Measurements from ENCODE around the gene WDR18.
"Not testable (repeated sequence)": the region's sequence is repeated elsewhere in the genome, so short reads cannot be mapped to it uniquely, and the experiment has no call there.

The WDR18 gene

GRCh38 chr19:950352-951066 lies 33.6 kb upstream of the WDR18 start:
- DNase-seq, result no peak

DNA sequence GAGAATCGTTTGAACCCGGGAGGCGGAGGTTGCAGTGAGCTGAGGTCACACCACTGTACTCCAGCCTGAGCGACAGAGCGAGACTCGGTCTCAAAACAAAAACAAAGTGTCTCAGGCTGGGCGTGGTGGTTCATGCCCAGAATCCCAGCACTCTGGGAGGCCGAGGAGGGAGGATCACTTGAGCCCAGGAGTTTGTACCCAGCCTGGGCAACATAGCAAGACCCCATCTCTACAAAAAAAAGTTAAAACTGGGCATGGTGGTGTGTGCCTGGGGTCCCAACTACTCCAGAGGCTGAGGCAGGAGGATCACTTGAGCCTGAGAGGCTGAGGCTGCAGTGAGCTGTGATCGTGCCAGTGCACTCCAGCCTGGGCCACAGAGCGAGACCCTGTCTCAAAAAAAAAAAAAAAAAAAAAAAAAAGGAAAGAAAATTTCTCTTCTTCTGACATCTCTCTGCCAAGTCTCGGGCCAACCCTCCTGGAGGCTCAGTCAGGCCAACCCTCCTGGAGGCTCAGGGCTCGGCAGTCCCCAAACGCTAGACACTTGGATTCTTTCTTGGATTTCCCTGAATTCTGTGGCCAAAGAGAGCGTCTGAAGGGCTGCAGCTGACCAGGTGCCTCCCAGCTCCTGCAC lies 32.0 kb upstream of the WDR18 start:
- DNase-seq, result no peak

DNA sequence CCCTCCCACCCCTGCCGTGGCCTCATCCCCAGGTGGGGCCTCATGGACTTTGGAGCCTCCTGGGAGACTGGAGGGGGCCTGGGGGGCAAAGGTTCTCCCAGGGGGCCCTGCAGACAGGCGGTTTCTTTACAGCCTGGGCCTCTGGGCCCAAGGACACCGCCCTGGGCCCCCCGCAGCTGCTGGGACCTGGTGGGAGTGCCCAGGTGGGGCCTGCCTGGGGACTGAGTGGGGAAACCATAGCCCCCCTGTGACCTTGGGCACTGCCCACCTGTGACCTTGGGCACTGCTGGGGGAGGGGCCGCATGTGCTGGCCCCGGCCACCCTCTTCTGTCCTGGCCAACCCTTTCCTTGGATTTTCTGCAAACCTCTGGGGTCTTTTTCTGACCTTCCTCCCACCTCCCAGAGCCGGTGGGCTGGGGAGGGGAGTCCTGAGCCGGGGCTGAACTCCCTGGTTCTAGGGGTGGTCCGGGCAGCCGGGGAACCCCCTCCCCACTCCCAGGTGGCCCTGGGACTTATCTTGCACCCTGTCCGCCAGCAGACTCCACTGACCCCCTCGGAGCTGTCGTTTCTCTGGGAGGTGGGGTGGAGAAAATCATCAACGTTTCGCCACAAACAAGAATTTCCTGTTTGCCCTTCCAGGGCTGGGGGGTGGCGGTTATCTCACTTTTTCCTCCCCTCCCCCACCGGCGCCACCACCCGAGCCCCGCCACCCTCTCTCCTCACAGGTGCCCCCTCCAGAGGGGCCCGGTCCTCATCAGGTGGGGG lies 31.3 kb upstream of the WDR18 start:
- DNase-seq, result no peak

- DNase-seq, result no peak
Observed at GRCh38 chr19:953445-954271, 30.5 kb upstream of the WDR18 start.

GRCh38 chr19:954272-954671 lies 29.9 kb upstream of the WDR18 start:
- no peak for DNase-seq

DNA sequence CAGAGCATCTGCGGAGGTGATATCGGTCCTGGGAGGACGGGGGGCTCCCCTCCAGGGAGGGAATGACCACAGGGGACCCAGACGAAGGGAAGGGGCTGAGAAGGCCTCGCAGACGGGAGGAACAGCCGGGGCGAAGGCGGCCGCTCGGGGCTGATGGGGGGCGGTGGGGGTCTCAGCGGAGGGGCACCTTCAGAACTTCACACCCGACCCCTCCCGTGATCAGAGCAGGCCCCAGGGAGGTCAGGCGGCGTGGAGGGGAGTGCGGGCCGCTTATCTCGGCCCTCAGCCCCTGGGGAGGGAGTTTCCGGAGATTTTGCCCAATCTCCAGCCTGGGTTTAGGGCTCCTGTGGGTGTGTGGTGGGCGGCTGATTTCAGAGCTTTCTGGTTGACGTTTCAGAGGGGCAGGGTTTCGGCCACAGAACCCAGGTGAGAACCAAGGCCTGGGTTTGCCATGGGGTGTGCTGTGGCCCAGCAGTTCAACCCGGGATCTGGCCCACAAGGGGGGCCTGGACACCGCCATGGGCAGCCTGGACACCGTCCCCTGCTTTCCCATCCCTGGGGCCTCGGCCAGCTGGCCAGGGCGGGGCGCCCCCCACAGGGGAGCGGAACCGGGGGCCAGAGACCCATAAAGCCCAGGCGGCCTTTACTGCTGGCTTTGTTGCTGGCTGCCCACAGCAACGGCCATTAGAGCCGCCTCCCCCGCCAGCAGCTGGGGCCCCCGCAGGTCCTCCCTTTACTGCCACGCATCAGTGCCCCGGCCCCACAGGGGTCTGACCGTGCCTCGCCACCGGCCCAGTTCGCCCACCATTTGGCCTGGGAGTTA lies 29.3 kb upstream of the WDR18 start:
- DNase-seq, result no peak

- no peak for DNase-seq
Observed at GRCh38 chr19:955803-956765, 28.1 kb upstream of the WDR18 start.

DNA sequence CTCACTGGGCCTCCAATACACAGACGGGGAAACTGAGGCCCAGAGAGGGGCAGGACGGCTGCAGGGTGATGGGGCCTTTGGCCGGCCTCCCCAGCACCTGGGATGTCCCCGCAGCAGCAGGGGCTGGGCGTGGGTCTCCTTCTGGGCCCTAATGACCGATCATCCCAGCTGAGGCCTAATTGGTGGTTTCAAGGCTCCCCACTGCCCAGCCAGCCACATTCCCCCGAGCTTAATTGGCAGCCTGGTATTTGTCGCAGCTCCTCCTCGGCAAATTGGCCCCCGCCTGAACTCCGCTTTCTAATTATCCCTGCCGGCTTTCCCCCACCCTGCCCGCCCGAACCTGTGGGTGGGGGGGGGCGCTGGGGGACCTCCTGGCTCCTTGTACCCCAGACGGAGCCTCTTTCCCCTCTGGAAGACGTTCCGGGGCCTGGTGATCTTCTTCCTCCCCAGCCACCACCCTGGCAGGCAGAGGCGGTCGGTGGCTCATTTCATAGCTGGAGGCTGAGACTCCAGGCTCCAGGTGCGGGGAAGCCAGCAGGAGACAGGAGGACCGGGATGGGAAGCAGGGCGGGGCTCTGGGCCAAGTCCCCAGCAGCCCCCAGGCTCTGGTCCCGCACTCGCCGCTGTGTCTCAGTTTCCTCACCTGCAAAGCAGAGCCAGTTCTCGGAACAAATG lies 27.2 kb upstream of the WDR18 start:
- no peak for DNase-seq

- not testable (repeated sequence) for DNase-seq
Observed at GRCh38 chr19:957578-957977, 26.6 kb upstream of the WDR18 start.

DNA sequence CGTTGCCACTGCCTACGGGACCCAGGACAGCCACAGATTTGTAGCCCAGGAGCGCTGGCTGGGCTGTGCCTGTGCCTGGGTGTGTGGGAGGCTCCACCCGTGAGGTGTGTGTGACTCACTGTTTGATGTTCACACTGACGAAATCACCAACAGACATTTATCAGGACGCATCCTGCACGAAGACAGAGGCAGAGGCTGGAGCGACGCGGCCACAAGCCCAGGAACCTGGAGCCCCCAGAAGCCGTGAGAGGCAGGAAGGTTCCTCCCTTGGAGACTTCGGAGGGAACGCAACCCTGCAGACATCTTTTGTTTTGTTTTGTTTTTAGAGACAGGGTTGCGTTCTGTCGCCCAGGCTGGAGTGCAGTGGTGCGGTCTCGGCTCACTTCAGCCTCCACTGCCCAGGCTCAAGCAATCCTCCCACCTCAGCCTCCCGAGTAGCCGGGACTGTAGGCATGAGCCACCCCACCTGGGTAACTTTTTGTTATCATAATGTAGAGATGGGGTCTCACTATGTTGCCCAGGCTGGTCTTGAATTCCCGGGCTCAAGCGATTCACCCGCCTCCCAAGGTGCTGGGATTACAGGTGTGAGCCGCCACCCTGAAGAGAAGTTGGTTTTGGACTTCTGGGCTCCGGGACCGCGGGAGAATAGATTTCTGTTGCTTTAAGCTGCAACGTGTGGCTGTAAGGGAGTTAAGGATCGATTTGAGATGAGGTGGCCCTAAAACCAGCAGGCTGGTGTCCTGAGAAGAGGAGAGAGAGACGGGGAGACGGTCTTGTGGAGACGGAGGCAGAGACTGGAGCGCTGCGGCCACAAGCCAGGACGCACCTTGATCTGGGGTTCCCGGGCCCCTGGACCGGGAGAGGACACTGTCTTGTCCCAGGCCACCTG lies 24.9 kb upstream of the WDR18 start:
- DNase-seq, result no peak

- no peak for DNase-seq
Observed at GRCh38 chr19:960020-960419, 24.1 kb upstream of the WDR18 start.

DNA sequence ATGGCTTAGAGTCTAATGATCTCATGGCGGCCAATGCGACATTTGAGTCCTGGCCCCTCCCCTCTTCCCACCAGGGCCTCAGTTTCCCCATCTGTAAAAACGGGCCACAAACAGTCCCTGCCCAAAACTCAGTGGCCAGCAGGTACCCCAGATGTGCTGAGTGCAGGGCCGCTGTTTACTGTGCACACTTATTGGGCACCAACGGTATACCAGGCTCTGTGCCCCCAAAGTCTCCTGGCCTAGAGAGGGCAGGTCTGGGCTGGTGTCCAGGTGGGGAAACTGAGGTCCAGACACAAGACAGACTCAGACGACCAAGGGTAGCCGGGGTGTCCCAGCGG lies 23.6 kb upstream of the WDR18 start:
- DNase-seq, result no peak

GRCh38 chr19:961866-962620 lies 22.1 kb upstream of the WDR18 start:
- DNase-seq, result no peak

DNA sequence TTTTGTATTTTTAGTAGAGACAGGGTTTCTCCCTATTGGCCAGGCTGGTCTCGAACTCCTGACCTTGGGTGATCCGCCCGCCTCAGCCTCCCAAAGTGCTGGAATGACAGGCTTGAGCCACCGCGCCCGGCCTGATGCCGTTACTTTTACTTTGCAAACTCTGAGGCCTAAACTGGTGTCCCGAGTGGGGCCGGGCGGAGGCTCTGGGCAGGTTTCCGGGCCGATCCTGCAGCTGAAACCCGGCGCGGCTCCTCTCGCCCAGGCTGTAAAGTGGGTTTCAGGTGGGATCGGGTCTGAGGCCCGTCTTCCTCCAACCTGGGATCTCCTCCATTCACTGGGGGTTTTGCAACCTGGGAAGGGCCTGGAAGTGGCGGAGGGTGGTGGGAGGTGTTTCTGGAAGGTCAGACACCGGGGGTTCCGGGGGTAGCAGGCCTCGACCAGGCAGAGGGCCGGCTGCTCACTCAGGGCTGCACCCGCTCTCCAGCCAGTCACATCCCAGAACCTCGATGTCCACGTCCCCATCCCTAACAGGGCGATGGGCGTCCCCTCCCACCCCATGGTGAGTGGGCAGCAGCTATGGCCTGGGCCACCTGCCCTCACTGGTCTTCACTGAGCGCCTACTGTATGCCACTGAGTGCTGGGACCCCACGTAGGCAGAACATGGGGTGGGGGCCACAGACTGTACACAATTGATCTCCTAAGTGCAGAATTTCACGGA lies 21.3 kb upstream of the WDR18 start:
- DNase-seq, result no peak

- no peak for DNase-seq
Observed at GRCh38 chr19:963486-963951, 20.6 kb upstream of the WDR18 start.

DNA sequence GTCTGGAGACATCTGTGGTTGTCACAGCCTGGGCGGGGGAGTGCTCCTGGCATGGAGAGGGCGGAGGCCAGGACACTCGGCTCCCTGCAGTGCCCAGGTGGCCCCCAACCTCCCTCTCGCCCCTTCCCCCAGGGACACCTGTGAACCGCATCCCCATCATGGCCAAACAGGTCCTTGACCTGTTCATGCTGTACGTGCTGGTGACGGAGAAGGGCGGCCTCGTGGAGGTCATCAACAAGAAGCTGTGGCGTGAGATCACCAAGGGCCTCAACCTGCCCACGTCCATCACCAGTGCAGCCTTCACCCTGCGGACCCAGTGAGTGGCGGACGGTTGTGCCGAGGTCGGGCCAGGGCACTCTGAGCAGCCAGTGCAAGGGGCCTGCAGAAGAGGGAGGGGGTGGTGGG lies 20.0 kb upstream of the WDR18 start:
- DNase-seq, result no peak

DNA sequence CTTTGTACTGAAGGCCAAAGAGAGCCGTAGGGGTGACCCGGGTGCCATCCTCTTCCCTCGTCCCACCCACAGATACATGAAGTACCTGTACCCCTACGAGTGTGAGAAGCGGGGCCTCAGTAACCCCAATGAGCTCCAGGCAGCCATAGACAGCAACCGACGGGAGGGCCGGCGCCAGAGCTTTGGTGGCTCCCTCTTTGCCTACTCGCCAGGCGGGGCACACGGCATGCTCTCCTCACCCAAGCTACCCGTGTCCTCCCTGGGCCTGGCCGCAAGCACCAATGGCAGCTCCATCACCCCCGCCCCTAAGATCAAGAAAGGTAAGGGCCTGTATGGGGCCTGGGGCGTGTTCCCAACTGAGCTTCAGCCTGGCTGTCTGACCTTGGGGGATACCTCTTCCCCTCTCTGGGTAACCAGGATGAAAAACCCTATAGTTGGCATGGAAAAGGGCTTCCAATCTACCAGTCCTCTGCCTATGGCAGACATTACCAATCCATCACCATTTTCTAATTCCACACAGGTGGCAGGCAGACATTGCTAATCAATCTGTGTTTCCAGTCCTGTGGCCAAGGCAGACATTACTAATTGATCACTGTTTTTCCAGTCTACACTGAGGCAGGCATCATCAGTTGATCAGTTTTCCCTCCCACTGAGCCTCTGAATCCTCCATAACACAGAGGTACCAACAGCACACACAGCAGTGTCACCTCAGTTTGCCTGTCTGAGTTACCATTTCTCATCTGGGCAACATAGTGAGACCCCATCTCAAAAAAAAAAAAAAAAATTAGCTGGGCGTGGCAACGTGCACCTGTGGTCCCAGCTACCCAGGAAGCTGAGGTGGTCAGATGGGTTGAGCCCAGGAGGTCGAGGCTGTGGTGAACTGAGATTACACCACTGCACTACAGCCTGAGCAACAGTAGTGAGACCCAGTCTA lies 19.1 kb upstream of the WDR18 start:
- DNase-seq, result no peak
